ENCODE results near the gene MUSK. TPM values are rescaled to one million over a fixed set of nuclear protein-coding genes. Genes with fewer than 3 reads are reported as not detected.

MUSK gene
- total RNA-seq, 1 experiment from 2014 or later = not detected

DNA sequence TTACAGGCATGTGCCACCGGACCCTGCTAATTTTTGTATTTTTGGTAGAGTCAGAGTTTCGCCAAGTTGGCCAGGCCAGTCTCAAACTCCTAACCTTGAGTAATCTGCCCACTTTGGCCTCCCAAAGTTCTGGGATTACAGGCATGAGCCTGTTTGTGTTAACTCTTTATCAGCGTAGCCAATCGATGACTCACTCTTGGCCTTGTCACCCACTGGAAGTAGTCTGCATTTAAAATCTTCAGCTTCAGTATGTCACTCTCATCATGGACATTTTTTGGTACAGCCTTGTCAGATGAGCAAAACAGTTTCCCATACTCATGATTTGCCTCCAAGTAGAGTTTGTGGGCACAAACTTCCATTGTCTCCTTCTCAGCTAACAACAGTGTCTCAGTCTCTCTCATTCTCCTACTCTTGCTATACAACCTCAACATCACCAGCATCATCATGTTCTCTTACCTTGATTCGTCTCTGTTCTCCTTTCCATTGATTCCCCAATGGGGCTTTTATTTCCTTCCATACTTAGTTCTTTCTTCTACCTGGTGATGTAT, 22.5 kb downstream of the MUSK start:
- DNase-seq (ENCODE audit: low spot score) = peak; percentile 58

GRCh38 chr9:110695846-110696245, 27.3 kb downstream of the MUSK start:
- peak; percentile 34 for DNase-seq (ENCODE audit: low spot score)

GRCh38 chr9:110700953-110701352, 32.4 kb downstream of the MUSK start:
- DNase-seq (ENCODE audit: low spot score) = peak; percentile 54

- DNase-seq (ENCODE audit: low spot score) = no peak
These were observed 35.1 kb downstream of the MUSK start for GRCh38 chr9:110703669-110704068.

GRCh38 chr9:110707419-110707818, 38.8 kb downstream of the MUSK start:
- DNase-seq (ENCODE audit: low spot score) = no peak

- no peak for DNase-seq (ENCODE audit: low spot score)
These were observed 41.8 kb downstream of the MUSK start for GRCh38 chr9:110710420-110710819.

- DNase-seq (ENCODE audit: low spot score) = no peak
These were observed 44.4 kb downstream of the MUSK start for GRCh38 chr9:110712955-110713354.

GRCh38 chr9:110714314-110714713, 45.7 kb downstream of the MUSK start:
- no peak for DNase-seq (ENCODE audit: low spot score)

- no peak for DNase-seq (ENCODE audit: low spot score)
These were observed 59.5 kb downstream of the MUSK start for GRCh38 chr9:110728058-110728457.

DNA sequence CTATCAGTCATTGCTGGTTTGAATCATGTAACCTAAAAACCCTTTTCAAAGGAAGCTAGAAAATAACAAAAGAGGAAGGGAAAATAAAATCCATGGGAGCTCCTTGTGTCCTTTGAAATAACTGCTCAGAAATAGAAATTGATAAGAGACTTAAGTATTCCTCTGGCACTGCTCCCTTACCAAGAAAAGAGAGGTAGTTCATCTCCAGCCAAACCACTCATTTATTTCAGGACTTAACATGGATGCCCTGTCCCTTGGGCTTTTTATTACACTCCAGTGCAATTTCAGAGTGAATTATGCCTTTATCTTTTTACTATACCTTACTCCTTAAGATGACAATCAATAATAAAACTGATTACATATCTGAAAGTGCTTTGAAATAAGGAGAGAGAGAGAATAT, 61.0 kb downstream of the MUSK start:
- no peak for DNase-seq (ENCODE audit: low spot score)

GRCh38 chr9:110731437-110732028, 62.9 kb downstream of the MUSK start:
- DNase-seq (ENCODE audit: low spot score) = no peak

DNA sequence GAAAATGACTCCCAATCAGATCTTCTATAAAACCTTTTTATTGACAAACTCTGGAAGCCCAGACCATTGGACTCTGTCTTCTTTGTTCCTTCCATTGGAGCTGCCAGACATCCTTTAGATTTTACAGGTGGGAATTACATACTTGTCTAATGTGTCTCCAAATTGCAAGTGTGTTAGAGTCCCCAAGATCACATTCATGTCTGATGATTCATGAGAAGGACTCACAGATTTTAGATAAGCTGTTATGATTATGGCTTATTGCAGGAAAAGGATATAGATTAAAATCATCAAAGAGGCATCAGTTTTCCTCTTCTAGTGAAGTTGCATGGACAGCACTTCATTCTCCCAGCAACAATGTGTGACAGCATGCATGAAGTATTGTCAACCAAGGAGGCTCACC, 70.4 kb downstream of the MUSK start:
- no peak for DNase-seq (ENCODE audit: low spot score)

- peak; percentile 67 for DNase-seq (ENCODE audit: low spot score)
These were observed 74.3 kb downstream of the MUSK start for GRCh38 chr9:110742741-110743371.

- peak; percentile 97 for DNase-seq (ENCODE audit: low spot score)
These were observed 76.3 kb downstream of the MUSK start for GRCh38 chr9:110744715-110745384.

DNA sequence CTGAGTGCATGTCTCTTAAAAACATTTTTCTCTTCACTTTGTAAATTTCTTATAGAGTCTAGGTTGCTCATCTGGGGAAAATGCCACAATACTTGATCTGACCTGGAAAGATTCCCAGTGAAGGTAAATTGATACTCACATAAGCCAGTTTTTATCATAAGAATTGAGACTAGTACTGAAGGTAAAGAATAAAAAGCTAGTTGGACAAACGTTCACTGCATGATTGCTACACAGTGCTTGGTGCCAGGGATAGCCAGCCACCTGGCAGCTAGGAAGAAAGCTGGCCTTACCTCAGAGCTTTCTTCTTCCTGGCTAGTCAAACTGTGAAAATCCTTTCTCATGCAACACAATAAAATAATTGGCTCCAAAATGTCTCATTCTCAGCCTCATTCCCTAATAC, 77.1 kb downstream of the MUSK start:
- DNase-seq (ENCODE audit: low spot score) = no peak

DNA sequence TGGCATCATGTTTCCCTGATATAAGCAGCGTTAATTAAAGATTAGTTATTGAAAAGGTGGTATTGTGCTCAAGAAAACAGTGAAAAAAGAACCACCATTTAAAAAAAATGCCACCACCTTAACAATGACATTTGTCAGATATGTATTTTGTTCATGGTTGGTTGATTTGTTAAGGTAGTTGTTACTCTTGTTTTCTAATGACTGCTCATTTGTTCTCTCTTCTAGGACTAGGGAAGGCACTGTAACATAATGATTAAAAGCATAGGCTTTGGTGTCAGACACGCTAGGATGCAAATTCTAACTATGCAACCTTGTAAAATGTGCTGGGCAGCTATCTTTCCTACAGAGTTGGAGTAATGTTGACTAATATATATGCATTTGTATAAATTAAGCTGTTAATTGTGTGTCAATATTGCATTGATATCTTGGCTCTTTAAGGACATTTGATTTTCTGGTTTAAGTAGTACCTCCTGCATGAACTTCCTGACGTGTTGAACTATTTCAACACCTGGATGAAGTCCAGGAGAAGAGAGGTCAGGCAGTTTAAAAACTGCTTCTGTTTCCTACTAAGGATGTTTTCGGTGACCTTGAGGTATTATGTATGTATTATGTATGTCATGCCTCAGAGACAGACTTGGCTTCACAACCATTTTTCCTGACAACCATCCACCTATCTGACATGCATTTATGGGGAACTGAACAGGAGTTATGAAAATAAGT, 77.8 kb downstream of the MUSK start:
- no peak for DNase-seq (ENCODE audit: low spot score)

GRCh38 chr9:110748251-110748893, 79.8 kb downstream of the MUSK start:
- no peak for DNase-seq (ENCODE audit: low spot score)

DNA sequence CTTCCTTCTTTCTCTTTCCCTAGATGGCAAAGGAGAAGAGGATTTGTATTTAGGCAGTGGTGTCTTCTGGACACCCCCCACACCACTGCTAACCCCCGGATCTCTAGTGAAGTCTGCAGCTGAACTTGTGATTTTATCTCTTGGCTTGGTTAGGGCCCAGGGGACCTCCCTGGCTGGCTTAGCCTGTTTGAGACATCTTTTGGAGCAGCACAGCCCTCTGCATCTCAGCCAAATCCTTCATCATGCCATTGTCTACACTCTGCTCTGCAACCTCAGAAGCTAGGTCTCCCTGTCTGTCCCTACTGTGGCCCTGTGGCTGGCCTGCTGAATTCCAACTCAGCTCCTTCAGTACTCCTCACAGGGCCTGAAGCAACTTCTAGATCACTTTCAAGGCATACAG, 81.7 kb downstream of the MUSK start:
- DNase-seq (ENCODE audit: low spot score) = no peak

GRCh38 chr9:110751971-110752370, 83.4 kb downstream of the MUSK start:
- no peak for DNase-seq (ENCODE audit: low spot score)

DNA sequence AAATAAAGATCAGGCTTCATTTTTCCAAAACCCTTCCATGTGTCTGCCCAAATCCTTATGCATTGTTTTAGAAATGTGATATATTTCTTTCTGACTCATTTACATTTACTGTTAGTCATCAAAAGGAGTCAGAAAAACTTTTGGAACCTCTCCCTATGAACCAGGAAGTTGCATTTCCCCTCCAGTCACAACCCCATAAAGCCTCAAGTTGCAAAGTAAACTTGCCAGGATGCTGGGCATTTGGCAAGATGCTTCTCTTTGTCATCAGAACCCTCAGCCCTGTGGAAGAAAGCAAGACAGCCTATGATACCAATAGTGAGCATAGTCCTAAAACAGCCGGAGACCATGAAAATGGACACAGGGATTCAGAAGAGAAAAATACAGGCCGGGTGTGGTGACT, 84.2 kb downstream of the MUSK start:
- DNase-seq (ENCODE audit: low spot score) = peak; percentile 97

DNA sequence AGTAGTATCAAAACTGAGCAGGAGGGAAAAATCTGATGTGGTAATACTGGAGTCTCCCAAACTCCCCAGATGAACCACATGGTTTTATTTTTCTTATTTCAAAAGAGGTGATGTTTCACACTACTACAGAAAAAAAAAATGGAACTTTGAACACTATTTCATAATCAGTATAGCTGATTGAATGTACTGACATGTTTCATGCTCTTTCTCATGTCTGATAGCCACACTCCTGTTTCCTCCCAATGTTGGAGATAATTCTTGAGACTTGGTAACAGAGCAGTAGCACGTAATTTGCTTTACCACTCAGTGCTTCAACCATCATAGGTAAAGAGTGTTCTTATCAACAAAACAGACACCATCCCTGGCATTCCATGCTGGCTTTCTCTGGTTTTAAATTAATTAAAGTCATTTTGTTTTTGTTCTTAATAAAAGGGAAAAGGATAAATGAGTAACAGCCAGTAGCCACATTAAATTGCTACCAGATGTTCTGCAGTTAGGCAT, 85.2 kb downstream of the MUSK start:
- no peak for DNase-seq (ENCODE audit: low spot score)

GRCh38 chr9:110755179-110755578, 86.6 kb downstream of the MUSK start:
- no peak for DNase-seq (ENCODE audit: low spot score)

Measured in A172 (cell line).